WTC11 (cell line): ENCODE measurements around the gene MED26. TPM values are rescaled to one million over a fixed set of nuclear protein-coding genes. Genes with fewer than 3 reads are reported as not detected.

ENCODE experiments used
- ATAC-seq: fragments of 200-7000 bp; cut with Tn5 transposase; 2 replicates; pipeline ENCODE4 v1.10.0; 2021; ENCODE audit warnings: mild to moderate bottlenecking, moderate library complexity
- CTCF ChIA-PET: fragments of 300-600 bp; sonication (Branson Sonifier 250); formaldehyde crosslinking; loops from one replicate; lab custom pipeline; 2021; ENCODE audit warnings: antibody characterized with exemption; lab: Charles Lee
- POLR2A ChIA-PET: fragments of 350-600 bp; sonication (Branson Sonifier 250); formaldehyde crosslinking; loops from one replicate; lab custom pipeline; 2021; ENCODE audit warnings: antibody characterized with exemption; lab: Charles Lee
- DNase-seq: peaks from one replicate; pipeline ENCODE4 v3.0.0; 2021; ENCODE audit warnings: low spot score
- H3K27ac Mint-ChIP-seq: 2 replicates; pipeline ENCODE4 v1.8.0; 2021; ENCODE audit warnings: mixed read lengths
- H3K27me3 Mint-ChIP-seq: 2 replicates; pipeline ENCODE4 v1.8.0; 2021; ENCODE audit warnings: low read depth, mild to moderate bottlenecking, moderate library complexity, mixed read lengths
- H3K36me3 Mint-ChIP-seq: 2 replicates; pipeline ENCODE4 v1.8.0; 2021; ENCODE audit warnings: mixed read lengths
- H3K4me1 Mint-ChIP-seq: 2 replicates; pipeline ENCODE4 v1.8.0; 2022; ENCODE audit warnings: mixed read lengths
- H3K4me3 Mint-ChIP-seq: 2 replicates; pipeline ENCODE4 v1.8.0; 2021; ENCODE audit warnings: mild to moderate bottlenecking, moderate library complexity, mixed read lengths
- H3K9me3 Mint-ChIP-seq: 2 replicates; pipeline ENCODE4 v1.8.0; 2021; ENCODE audit warnings: mixed read lengths
- AR ChIP-seq: fragments of 250-450 bp; sonication (Bioruptor Pico); IDR thresholded peaks from 2 replicates; pipeline ENCODE4 v1.9.0; 2021; ENCODE audit warnings: mild to moderate bottlenecking
- ARID4B ChIP-seq: sonication (generic); formaldehyde crosslinking; IDR thresholded peaks from 2 replicates; pipeline ENCODE4 v1.8.0; 2023; ENCODE audit warnings: missing genetic modification reagents, mild to moderate bottlenecking, borderline replicate concordance
- ATF1 ChIP-seq: sonication (generic); formaldehyde crosslinking; IDR thresholded peaks from 2 replicates; pipeline ENCODE4 v1.8.1; 2023; ENCODE audit warnings: mild to moderate bottlenecking, moderate library complexity, missing genetic modification reagents
- CREB1 ChIP-seq: sonication (generic); formaldehyde crosslinking; IDR thresholded peaks from 2 replicates; pipeline ENCODE4 v1.8.0; 2023; ENCODE audit warnings: mild to moderate bottlenecking, missing genetic modification reagents
- E2F4 ChIP-seq: sonication (generic); formaldehyde crosslinking; IDR thresholded peaks from 2 replicates; pipeline ENCODE4 v1.8.1; 2022; ENCODE audit warnings: low read depth, mild to moderate bottlenecking, moderate library complexity, missing genetic modification reagents, borderline replicate concordance
- ESRRA ChIP-seq: sonication (generic); formaldehyde crosslinking; IDR thresholded peaks from 2 replicates; pipeline ENCODE4 v1.8.1; 2022; ENCODE audit warnings: mild to moderate bottlenecking, missing genetic modification reagents, borderline replicate concordance
- FOXP4 ChIP-seq: sonication (generic); formaldehyde crosslinking; IDR thresholded peaks from 2 replicates; pipeline ENCODE4 v1.8.0; 2022; ENCODE audit warnings: mild to moderate bottlenecking, missing genetic modification reagents
- IRF2 ChIP-seq: sonication (generic); formaldehyde crosslinking; IDR thresholded peaks from 2 replicates; pipeline ENCODE4 v1.8.0; 2022; ENCODE audit warnings: low read depth, missing genetic modification reagents, borderline replicate concordance
- NR3C1 ChIP-seq: sonication (generic); formaldehyde crosslinking; conservative IDR thresholded peaks from 2 replicates; pipeline ENCODE4 v1.8.1; 2023; ENCODE audit warnings: low read depth, mild to moderate bottlenecking, missing genetic modification reagents
- PRRX2 ChIP-seq: fragments of 250-450 bp; sonication (Bioruptor Pico); IDR thresholded peaks from 2 replicates; pipeline ENCODE4 v1.8.0; 2021; ENCODE audit warnings: mild to moderate bottlenecking
- RELA ChIP-seq: sonication (generic); formaldehyde crosslinking; IDR thresholded peaks from 2 replicates; pipeline ENCODE4 v1.8.1; 2022; ENCODE audit warnings: missing genetic modification reagents, mild to moderate bottlenecking, borderline replicate concordance
- SMAD3 ChIP-seq: sonication (generic); formaldehyde crosslinking; IDR thresholded peaks from 2 replicates; pipeline ENCODE4 v1.8.0; 2022; ENCODE audit warnings: missing genetic modification reagents, mild to moderate bottlenecking, borderline replicate concordance
- SP1 ChIP-seq: sonication (generic); formaldehyde crosslinking; conservative IDR thresholded peaks from 2 replicates; pipeline ENCODE4 v1.8.1; 2022; ENCODE audit warnings: missing genetic modification reagents
- TEAD1 ChIP-seq: sonication (generic); formaldehyde crosslinking; IDR thresholded peaks from 2 replicates; pipeline ENCODE4 v1.8.0; 2022; ENCODE audit warnings: mild to moderate bottlenecking, missing genetic modification reagents
- TEAD4 ChIP-seq: sonication (generic); formaldehyde crosslinking; IDR thresholded peaks from 2 replicates; pipeline ENCODE4 v1.8.0; 2022; ENCODE audit warnings: mild to moderate bottlenecking, missing genetic modification reagents
- USF2 ChIP-seq: sonication (generic); formaldehyde crosslinking; IDR thresholded peaks from 2 replicates; pipeline ENCODE4 v1.8.1; 2023; ENCODE audit warnings: mild to moderate bottlenecking, missing genetic modification reagents, moderate library complexity
- ZMAT4 ChIP-seq: fragments of 250-450 bp; sonication (Bioruptor Pico); IDR thresholded peaks from 2 replicates; pipeline ENCODE4 v1.9.0; 2021; ENCODE audit warnings: mild to moderate bottlenecking
- ZNF121 ChIP-seq: sonication (generic); formaldehyde crosslinking; IDR thresholded peaks from 2 replicates; pipeline ENCODE4 v1.8.0; 2023; ENCODE audit warnings: missing genetic modification reagents
- ZNF423 ChIP-seq: fragments of 250-450 bp; sonication (Bioruptor Pico); IDR thresholded peaks from 2 replicates; pipeline ENCODE4 v2.1.2; 2022; ENCODE audit warnings: mild to moderate bottlenecking, moderate library complexity
- ZNF512 ChIP-seq: sonication (generic); formaldehyde crosslinking; IDR thresholded peaks from 2 replicates; pipeline ENCODE4 v1.8.1; 2022; ENCODE audit warnings: missing genetic modification reagents, borderline replicate concordance
- ZNF671 ChIP-seq: fragments of 250-450 bp; sonication (Bioruptor Pico); IDR thresholded peaks from 2 replicates; pipeline ENCODE4 v1.8.0; 2021; ENCODE audit warnings: mild to moderate bottlenecking
- total RNA-seq: library from RNA; stranded (reverse); gene quantifications from 3 replicates; pipeline ENCODE4 v1.2.3, GENCODE V29; 2021

The MED26 gene
- total RNA-seq, 1 experiment from 2014 or later: 14.2 TPM

GRCh38 chr19:16559780-16560276 is 68.2 kb downstream of the MED26 start:
- no peak for ATAC-seq
- Mint-ChIP-seq H3K27me3 (no peaks in the 10 kb centered on the region), H3K9me3 (no peaks in the 10 kb centered on the region), H3K27ac (0 out of 2 replicates have a peak overlapping the region, but pooled peaks have one; percentile 49), H3K36me3 (peaks cover 55% of the 10 kb centered on the region)
- CTCF ChIA-PET: no interaction called here
- POLR2A ChIA-PET: no interaction called here
- TF ChIP-seq USF2 (CRISPR knock-in tag): no peak
- no peak for TF ChIP-seq PRRX2 (CRISPR knock-in tag)
- TF ChIP-seq ZNF671 (CRISPR knock-in tag): no peak
- TF ChIP-seq ZNF512 (CRISPR knock-in tag): no peak
- no peak for TF ChIP-seq ZNF121 (CRISPR knock-in tag)
- TF ChIP-seq FOXP4 (CRISPR knock-in tag): no peak
- TF ChIP-seq CREB1: no peak
- no peak for TF ChIP-seq NR3C1 (CRISPR knock-in tag)
- TF ChIP-seq ZNF423 (CRISPR knock-in tag): no peak
- no peak for TF ChIP-seq IRF2 (CRISPR knock-in tag)
- TF ChIP-seq TEAD1: no peak
- no peak for TF ChIP-seq SMAD3 (CRISPR knock-in tag)
- TF ChIP-seq ZMAT4 (CRISPR knock-in tag): no peak
- TF ChIP-seq E2F4: no peak
- no peak for TF ChIP-seq ATF1 (CRISPR knock-in tag)
- TF ChIP-seq, all 79 proteins: peak for 0
- DNase-seq: no peak
- no peaks in the 10 kb centered on the region for H3K4me1 Mint-ChIP-seq
- no peak overlapping the region for H3K4me3 Mint-ChIP-seq

GRCh38 chr19:16554776-16555175 is 73.2 kb downstream of the MED26 start:
- TF ChIP-seq ARID4B (CRISPR knock-in tag): no peak
- TF ChIP-seq TEAD4 (CRISPR knock-in tag): no peak
- no peak for TF ChIP-seq ESRRA (CRISPR knock-in tag)
- no peak for TF ChIP-seq SP1 (CRISPR knock-in tag)
- TF ChIP-seq AR (CRISPR knock-in tag): no peak
- no peak for TF ChIP-seq RELA (CRISPR knock-in tag)
- no peak for DNase-seq
- Mint-ChIP-seq H3K27ac (no peak overlapping the region), H3K4me1 (no peaks in the 10 kb centered on the region), H3K36me3 (peaks cover 44% of the 10 kb centered on the region), H3K4me3 (no peak overlapping the region), H3K27me3 (no peaks in the 10 kb centered on the region), H3K9me3 (no peaks in the 10 kb centered on the region)
- ATAC-seq: no peak
- ChIA-PET POLR2A (no interaction called here), CTCF (interaction anchor here (0.7 kb wide), 1 partner anchor 39 kb away, joined by 7 read pairs; no protein-coding TSS in a partner anchor)
